Suppressor macrophage treated with lipopolysaccharide for 4 hours (primary cell): ENCODE measurements around the gene KLHL26.
"Not testable (repeated sequence)": the region's sequence is repeated elsewhere in the genome, so short reads cannot be mapped to it uniquely, and the experiment has no call there.

ENCODE experiments used
- DNase-seq: peaks from one replicate; pipeline ENCODE4 v3.0.0-alpha.2; 2020

Gene KLHL26, protein sequence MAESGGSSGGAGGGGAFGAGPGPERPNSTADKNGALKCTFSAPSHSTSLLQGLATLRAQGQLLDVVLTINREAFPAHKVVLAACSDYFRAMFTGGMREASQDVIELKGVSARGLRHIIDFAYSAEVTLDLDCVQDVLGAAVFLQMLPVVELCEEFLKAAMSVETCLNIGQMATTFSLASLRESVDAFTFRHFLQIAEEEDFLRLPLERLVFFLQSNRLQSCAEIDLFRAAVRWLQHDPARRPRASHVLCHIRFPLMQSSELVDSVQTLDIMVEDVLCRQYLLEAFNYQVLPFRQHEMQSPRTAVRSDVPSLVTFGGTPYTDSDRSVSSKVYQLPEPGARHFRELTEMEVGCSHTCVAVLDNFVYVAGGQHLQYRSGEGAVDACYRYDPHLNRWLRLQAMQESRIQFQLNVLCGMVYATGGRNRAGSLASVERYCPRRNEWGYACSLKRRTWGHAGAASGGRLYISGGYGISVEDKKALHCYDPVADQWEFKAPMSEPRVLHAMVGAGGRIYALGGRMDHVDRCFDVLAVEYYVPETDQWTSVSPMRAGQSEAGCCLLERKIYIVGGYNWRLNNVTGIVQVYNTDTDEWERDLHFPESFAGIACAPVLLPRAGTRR

DNA sequence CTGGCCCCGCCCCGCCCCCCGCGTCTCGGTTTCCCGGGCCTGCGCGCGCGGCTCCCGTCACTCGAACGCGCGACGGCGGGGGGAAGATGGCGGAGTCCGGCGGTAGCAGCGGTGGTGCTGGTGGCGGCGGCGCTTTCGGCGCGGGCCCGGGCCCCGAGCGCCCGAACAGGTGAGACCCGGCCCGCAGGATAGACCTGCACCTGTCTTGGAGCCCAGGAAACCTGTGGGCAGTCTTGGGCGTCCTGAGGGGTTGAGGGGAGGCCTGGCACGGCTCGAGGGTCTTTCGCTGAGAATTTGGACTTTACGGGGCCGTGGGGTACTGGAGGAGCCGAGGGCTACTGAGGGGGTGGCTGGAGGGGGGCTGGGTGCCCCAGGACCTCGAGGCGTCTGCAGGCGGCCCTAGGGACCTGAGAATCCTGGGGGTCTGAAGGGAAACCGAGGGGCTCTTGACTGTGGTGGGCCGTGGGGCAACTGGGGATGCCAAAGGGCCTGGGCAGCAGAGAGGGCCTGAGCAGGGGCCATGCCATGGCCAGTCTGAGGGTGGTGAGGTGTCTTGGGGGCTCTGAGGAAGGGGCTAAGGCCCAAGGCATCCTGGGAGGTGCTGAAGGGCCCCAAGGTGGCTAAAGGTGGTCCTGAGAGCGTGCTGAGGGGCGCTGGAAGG, at the start of gene KLHL26:
Gene KLHL26, plus strand, starts transcription at position 60 of the 661 bp plus-strand sequence. Its CDS starts 27 bp downstream, at position 87.
- DNase-seq: no peak

DNA sequence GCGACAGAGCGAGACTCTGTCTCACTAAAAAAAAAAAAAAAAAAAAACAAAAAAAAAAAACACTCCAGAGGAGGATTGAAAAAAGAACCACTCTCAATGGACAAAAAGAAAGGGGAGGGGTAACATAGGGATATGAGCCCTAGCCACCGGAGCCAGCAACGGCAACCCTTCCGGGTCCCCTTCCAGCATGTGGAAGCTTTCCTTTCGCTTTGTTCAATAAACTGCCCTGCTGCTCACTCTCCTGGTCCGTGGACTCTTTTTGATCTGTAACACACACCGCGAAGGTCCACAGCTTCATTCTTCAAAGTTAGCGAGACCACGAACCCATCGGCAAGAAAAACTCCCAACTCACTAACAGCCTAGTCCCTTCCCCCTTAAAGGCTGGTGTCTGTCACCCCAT, 49.3 kb upstream of the KLHL26 start:
- DNase-seq: no peak

DNA sequence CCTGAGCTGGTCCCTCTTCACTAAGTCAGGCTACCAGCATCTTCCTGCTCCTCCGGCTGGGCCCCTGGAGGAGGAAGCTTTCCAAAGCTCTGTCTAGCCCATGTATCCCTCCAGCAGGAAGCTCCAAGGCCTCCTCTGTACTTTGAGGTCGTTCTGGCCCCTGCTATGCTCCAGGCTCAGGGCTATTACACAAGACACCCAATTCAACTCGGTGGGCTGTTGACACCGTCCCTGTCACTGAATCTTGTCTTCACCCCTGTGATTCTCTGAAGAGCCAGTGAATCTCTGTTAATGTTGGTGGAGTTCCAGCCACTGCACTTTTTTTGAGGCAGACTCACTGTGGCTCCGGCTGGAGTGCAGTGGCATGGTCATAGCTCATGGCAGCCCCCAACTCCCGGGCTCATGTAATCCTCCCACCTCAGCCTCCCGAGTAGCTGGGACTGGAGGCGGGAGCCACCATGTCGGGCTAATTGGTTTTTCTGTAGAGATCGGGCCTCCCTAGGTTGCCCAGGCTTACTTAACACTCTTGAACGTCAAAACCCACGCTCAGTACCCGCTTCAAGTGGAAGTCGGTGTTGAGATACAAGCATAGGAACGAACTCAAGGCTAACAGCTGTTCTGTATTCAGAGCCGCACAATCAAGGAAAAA, 48.7 kb upstream of the KLHL26 start:
- DNase-seq: no peak

DNA sequence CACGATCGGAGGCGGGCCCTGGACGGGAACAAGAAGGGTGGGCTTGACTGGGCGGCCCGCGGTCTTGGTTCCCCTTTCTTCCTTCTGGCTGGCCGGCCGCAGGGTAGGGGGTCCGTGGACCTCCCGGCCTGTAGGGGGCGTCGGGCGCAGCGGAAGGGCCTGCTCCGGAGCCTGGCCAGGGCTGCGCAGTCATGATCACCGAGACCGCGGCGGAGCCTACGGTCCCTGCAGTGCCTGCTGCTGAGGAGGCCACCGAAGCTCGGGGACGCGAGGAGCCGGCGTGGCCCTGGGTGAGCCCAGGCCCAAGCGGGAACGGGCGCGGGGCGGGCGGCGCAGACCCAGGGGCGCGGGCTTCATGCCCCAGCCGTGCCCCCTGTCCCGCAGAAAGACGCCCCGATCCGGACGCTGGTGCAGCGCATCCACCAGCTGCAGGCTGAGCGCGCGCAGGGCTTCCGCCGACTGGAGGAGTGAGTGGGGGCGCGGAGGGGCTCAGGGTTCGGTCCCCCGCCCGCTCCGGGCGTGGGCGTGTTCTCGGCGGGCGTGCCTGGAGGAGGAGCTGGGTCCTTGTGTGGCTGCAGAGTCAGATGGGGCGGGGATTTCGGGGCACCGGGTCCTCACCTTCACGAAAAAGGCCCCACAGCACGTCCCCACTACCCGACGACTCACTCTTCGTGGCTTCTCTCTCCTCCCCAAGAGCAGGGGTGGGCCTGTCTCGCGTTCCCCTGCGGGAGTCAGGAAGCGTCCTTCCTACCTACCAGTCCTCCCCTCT, 48.0 kb upstream of the KLHL26 start, which contains the start of gene REX1BD:
Gene REX1BD, plus strand, starts transcription at position 188 of the 769 bp plus-strand sequence. Its CDS starts 4 bp downstream, at position 192.
- DNase-seq: peak; percentile 91

DNA sequence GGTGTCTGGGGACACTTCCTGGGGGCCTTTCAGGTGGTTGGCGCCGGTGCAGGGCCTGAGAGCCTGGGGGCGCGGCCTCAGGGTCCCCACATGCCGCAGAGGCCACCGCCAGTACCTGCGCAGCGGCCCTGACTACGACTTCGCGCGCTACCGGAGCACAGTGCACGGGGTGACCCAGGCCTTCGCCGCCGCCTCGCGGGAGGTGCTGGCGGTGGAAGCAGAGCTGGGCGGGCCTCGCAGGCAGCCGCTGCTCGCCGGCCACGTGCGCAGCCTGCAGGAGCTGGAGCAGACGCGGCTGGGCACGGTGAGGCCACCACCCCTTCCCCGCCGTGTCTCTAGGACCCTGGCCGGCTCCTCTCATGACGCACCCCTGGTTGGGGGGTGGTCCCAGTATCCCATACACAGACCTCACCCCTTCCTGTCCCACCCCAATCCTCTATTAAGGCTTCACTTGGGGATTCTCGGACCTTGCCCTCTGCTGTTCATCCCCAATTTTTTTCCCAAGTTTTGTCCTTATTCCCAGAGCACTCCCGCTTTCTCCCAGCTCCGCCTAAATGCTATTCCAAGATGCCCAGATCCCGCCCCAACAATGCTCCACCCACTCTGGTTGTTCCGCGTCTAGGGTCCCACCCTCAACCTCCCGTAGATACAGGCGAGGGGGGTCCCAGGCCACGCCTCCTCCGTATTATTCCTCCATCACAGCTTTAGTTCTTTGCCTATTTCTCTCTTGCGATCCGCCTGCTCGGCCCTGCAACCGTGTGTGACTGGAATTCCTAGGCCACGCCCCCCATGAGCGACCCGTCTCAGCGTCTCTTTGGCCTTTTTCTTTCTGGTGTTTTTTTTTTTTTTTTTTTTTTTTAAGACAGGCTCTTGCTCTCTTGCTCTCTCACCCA, 47.2 kb upstream of the KLHL26 start:
- DNase-seq: peak; percentile 67

DNA sequence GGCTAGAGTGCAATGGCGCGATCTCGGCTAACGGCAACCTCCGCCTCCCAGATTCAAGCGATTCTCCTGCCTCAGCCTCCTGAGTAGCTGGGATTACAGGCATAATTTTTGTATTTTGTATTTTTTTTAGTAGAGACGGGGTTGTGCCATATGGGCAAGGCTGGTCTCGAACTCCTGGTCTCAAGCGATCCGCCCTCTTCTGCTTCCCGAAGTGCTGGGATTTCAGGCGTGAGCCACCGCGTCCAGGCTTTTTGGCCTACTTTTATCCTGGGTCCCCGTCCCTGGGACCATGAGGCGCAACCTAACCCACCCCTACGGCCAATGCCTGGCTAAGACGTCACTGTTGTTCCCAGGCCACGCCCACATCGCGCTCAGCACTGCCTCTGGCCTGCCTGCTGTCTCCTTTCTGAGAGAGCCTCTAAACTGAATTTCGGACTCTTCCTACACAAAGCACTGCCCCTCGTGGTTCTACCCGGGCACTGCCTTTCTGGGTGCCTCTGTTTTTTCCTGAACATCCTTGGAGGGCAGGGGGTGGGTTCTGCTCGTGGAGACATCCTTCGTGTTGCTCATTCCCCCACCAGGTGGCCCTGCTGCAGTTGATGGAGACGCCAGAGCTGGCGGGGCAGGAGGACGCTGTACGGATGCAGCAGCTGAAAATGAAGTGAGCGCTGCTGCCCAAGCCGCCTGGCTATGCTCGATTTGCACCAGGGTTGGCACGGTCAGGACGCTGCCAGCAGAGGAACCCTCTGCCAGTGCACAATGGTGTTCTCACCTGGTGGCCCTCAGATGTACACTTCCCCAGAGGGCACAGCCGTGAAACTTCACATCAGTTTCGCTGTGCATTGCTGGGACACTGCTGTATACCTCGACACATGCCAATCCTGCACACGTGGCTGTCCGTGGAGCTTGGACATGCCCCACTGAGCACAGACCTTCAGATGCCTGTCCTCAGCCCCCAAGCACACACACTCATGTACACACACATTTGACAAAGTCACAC, 46.3 kb upstream of the KLHL26 start:
- peak; percentile 38 for DNase-seq

DNA sequence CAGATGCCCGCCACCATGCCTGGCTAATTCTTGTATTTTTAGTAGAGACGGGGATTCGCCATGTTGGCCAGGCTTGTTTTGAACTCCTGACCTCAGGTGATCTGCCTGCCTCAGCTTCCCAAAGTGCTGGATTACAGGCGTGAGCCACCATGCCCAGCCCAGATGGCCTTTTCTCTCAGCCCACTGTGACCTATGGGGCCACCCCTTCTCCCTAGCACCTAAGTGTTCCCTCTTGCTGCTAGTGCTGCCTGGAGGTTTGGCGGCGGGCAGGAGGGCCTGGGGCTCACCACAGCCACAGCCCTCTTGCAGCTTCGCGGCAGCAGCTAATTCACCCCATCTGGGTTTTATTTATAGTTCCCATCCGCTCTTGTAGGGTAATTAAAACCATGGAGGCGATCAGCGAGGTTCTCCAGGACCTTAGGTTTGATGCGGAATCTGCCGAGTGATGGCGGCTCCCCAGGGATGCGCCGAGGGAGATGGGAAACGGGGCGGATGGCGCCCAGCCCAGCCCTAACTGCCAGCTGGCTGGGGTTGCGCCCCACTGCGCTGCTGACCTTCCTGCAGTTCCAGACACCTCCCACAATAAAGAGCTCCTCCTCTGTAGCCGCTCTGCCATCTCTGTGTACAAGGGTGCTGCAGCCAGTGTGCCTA, 45.0 kb upstream of the KLHL26 start:
- DNase-seq: no peak

DNA sequence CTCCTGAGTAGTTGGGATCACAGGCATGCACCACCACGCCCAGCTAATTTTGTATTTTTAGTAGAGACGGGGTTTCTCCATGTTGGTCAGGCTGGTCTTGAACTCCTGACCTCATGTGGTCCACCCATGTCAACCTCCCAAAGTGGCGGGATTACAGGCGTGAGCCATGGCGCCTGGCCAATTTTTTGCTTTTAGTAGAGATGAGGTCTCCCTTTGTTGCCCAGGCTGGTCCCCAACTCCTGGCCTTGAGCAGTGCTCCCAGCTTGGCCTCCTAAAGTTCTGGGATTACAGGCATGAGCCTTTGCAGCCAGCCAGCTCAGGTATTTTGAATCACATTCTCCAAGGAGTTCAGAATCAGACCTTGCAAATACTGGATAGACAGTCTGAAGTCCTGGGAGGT, 44.1 kb upstream of the KLHL26 start:
- DNase-seq: not testable (repeated sequence)

DNA sequence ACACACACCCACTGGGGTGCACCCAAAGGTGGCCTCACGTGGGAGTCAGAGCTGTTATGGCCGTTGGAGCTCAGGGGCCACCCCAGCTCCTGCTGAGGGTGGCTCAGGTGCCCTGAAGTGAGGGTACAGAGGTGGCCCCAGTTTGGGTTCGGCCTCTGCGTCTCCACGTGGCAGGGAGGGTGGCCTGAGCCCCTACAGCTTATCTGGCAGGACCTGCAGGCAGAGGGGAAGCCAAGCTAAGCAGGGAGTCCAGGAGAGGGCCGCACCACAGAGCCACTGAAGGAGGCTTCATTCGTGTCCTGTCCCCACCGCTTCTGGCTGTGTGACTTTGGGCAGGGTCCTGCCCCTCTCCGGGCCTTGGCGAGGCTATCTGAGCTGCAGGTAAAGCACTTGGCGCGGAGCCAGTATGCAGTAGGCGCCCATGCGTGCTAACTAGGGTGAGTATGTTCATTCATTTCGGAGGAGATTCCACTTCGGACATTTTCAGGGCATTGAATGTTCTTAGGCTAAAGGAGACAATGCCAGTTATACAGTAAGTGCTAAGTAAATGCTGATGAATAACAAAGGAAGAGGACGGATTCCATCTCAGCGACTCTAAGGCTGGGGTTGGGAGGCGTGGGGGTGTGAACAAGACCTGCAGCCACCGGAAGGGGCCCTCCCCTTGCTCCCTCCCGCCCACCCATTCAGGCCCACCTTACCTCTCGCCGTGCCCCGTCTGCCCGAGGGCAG, 43.3 kb upstream of the KLHL26 start:
- no peak for DNase-seq

DNA sequence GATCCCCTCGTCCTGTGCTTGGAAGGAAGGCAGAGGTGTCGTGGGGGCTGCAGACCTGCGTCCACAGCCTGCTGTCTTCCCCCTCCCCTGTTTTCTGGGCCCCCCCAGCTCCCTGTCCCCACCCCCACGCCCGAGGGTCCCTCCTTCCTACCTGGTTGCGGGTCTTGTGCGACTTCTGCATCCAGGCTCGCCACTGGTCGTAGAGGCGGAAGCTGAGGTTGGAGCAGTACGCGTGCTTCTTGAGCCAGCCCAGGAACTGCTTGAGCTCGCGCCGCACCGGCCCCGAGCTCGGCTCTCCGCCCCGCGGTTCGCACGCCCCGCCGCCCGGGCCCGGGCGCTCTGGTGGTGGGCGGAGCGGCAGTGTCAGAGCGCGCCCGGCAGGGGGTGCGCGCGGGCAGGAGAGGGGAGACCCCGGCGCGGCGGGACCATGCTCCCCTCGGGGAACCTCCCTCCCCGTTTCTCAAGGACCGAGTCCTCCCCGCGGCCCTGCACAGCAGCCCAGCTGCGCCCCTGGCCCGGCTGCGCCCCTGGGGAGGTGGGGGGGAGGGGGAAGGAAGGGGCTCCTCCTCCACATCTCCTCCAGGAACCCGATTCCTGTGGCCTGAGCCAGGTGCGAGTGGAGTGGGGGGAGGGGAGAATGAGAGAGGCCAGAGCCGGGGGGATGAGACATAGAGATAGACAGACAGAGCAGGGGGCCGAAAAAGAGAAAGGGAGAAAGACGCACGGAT, 42.6 kb upstream of the KLHL26 start:
- peak; percentile 84 for DNase-seq

DNA sequence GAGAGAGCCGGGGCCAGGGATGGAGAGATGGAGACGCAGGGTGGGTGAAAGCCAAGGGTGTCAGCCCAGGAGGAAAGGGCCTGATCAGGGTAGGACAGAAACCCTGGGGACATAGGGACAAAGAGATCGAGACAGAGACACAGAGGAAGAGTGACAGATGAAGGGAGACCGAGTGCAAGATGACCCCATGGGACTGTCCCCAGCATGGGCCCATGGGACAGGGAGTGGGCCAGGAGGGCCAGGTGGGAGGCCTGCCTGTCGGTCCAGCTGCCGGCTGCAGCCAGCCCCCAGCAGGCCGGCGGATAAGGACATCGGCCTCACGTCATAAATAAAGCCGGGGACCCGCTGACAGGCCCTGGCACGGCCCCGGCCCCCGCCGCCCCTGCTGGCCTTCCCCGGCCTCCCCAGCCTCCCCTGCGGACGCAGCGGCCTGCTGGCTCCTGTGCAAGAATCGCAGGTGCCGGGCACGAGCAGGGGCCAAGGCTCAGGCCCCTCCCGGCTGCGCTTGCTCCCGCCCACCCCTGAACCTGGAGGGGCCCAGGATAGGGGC, 41.9 kb upstream of the KLHL26 start:
- DNase-seq: no peak

DNA sequence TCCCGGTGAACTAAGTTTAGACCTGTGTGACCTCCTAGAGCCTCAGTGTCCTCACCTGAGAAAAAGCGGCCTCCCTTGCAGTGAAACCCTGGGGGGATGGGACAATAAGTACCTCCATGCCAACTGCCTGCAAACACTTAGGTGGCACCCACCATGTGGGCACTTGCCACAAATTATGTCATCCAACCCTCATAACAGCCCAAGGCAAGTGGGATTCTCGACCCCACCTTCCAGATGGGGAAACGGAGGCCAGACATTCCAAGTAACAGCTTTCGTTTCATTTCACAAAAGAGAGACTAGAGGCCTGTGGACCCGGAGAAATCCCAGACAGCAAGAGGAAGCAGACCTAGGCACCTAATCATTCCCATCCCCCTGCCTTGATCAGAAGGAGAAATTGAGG, 41.4 kb upstream of the KLHL26 start:
- DNase-seq: no peak

DNA sequence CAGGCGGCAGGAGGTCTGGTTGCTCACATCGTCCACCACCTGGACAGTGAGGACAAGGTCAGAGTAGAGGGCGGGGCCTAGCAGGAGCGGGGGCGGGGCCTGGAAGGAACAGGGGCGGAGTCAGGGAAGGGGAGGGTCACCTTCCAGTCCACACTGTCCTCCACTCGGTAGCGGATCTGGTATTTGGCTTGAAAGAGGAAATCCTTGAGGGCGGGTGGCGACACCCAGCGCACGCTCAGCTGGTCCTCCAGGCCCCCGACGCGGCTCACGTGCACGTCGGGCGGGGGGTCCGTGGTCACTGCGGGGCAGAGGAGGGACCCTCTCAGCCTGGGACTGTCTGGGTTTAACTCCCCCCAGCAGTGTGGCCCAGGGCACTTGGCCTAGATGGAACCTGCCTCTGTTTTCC, 40.1 kb upstream of the KLHL26 start:
- DNase-seq: peak; percentile 73

DNA sequence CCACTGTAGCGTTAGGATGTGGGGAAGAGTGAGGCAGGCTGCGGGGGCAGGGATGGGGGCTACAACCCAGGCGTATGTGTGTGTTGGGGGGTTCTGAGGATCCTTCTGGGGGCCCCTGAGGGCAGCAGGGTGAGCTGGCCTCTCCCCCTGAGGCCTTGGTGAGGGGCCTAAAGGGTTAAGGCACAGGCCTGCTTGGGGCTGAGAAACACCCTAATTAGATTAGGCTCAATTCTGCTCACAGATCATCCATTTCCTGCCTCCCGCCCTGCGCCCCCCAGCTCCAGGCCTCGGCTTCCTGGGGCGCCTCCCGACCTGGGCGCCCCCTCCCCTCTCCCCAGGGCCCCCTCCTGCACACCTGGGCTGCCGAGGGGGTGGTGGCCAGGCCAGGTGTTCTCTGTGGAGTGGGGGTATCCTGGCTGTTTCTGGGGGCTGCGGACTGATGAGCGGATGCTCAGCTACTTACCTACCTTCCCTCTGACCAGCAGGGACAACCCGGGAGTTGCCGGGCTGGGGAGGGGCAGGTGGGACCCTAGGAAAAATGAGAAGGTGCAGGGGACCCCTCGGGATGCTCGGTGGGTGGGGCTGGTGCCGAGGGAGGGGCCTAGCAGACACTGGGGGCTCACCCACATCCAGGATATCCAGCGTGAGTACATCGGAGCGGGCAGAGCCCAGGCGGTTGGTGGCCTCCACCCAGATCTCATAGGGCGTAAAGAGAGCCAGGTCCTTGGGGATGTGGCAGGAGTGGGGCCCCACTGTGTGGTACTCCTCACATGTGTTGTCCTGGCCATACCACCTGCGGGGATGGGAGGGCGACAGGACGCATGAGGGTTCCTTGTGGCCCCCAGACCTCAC, 38.8 kb upstream of the KLHL26 start:
- DNase-seq: no peak

DNA sequence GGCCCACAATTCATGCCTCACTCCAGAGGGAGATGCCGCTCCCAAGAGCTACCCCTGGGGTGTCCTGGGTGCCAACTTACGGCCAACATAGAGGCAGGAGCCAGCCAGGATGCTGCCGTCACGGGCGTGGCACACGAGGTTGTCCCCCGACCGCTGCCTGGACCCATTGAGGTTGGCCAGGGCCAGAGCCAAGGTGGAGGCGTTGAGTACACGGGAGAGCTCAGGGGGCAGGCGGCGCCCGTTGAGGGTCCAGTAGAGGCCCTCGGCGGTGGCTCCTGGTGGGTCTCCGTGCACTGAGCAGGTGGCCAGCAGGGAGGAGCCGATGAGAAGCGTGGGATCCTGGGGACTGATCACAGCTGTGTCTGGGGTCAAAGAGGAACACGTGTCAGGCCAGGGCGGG, 37.3 kb upstream of the KLHL26 start:
- DNase-seq: no peak

DNA sequence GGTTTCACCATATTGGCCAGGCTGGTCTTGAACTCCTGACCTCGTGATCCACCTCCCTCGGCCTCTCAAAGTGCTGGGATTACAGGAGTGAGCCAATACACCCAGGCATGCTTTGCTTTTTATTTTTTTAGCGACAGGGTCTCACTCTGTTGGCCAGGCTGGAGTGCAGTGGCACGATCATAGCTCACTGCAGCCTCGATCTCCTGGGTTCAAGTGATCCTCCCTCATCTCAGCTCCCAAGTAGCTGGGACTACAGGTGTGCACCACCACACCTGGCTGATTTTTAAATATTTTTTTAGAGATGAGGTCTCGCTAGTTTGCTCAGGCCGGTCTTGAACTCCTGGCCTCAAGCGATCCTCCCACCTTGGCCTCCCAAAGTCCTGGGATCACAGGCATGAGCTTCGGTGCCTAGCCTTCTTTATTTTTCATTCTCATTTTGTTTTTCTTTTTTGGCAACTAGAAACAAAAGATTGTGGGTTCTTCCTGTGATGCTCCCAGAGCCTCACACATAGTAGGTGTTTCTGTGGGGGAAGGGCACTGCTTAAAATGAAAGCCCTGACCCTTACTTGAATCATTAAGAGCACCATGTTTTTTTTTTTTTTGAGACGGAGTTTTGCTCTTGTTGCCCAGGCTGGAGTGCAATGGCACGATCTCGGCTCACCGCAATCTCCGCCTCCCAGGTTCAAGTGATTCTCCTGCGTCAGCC, 36.0 kb upstream of the KLHL26 start:
- not testable (repeated sequence) for DNase-seq
